ENCODE data around the gene SPATA45.
A peak's percentile ranks its signal among the peaks of the same experiment; 100 is the strongest.
"Not testable (repeated sequence)": the region's sequence is repeated elsewhere in the genome, so short reads cannot be mapped to it uniquely, and the experiment has no call there.

The SPATA45 gene

DNA sequence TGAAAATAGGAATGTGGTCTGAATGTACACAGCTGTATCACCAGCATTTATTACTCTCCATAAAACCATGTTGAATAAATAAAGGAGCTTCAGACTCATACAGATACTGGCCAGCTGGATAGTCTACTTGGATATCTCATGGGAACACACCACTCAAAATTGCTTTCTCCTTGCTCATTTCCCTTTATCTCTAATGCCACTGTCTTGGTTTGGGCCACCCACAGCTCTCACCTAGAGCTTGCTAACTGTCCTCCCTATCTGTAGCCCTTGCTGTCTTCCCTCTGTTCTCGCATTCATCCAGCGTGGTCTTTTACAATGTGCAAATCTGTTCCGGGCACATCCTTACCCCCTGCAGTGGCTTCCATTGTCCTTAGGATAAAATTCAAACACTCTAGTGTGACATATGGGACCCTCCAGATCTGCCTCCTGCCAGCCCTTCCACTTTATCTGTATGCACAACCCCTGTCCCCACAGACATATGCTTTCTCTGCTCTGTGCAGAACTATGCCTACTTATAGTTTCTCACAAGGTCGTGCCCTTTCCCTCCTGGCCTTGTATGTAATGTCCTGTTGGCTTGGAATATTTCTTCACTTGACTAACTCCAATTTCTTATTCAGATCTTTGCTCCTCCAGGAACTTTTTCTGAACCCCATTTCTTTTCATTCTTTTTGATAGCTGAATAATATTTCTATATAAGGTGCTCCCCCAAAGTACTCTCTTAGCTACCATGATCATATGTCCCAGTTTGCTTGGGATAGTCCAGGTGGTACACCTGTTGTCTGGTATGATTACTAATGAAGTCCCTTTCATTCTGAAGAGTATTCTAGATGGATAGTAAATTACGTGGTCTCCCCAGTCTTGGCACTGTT, 13.5 kb upstream of the SPATA45 start:
- H3K9ac ChIP-seq (ENCODE audit: low read depth, low read length) = no peak overlapping the region
- peak overlapping the region; percentile 59 for H3K27ac ChIP-seq (ENCODE audit: low read depth, low read length)

DNA sequence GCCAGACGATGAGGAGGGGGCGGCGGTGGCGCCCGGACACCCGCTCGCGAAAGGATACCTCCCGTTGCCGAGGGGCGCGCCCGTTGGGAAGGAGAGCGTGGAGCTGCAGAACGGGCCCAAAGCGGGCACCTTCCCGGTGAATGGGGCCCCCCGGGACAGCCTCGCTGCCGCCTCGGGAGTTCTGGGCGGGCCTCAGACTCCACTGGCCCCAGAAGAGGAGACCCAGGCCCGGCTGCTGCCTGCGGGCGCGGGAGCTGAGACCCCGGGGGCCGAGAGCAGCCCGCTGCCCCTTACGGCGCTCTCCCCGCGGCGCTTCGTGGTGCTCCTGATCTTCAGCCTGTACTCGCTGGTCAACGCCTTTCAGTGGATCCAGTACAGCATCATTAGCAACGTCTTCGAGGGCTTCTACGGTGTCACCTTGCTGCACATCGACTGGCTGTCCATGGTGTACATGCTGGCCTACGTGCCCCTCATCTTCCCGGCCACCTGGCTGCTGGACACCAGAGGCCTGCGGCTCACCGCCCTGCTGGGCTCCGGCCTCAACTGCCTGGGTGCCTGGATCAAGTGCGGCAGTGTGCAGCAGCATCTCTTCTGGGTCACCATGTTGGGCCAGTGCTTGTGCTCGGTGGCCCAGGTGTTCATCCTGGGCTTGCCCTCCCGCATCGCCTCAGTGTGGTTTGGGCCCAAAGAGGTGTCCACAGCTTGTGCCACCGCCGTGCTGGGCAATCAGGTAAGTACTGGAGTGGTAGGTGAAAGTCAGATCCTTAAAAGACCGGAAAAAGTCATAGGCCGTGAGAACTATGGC, 11.2 kb upstream of the SPATA45 start:
- Histone ChIP-seq H3K9ac (ENCODE audit: low read depth, low read length) (peak overlapping the region; percentile 68), H3K4me3 (ENCODE audit: low read depth, low read length) (peak overlapping the region; percentile 99), H3K9me3 (ENCODE audit: control insufficient read depth, insufficient read depth, low read length) (no peaks in the 10 kb centered on the region), H3K36me3 (ENCODE audit: control insufficient read depth, insufficient read depth, low read length) (peaks cover 42% of the 10 kb centered on the region), H3K27me3 (ENCODE audit: control insufficient read depth, insufficient read depth, low read length) (no peaks in the 10 kb centered on the region), H3K4me1 (ENCODE audit: control insufficient read depth, insufficient read depth, low read length) (peaks cover 29% of the 10 kb centered on the region), H3K27ac (ENCODE audit: low read depth, low read length) (peak overlapping the region; percentile 90)

More for the DNA sequence above, 13.5 kb upstream of the SPATA45 start:
- peaks cover 62% of the 10 kb centered on the region for H3K36me3 ChIP-seq (ENCODE audit: control insufficient read depth, insufficient read depth, low read length)
- H3K9me3 ChIP-seq (ENCODE audit: control insufficient read depth, insufficient read depth, low read length) = no peaks in the 10 kb centered on the region
- H3K4me3 ChIP-seq (ENCODE audit: low read depth, low read length) = peak overlapping the region; percentile 99
- no peaks in the 10 kb centered on the region for H3K27me3 ChIP-seq (ENCODE audit: control insufficient read depth, insufficient read depth, low read length)
- peaks cover 29% of the 10 kb centered on the region for H3K4me1 ChIP-seq (ENCODE audit: control insufficient read depth, insufficient read depth, low read length)

DNA sequence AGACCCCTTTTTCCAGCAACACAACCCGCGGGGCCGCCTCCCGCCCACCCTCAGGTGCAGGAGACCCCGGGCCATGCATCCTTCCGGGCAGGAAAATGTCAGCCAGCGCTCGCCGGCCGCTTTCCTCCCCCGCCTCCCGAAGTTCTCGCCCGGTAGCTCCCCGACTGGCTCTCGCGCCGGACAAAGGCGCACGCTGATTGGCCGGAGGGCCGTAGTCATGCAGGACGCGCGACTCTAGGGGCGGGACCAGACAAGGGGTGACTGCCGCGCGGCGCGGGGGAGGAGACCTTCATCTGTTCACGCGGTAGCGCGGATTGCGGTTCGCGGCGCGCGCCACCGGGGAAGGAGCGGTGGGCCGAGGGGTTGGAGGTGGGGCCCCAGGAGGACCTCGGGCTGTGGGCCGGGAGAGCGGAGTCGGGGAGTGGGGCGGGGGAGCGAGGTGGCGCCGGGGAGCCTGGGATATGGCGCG, 10.6 kb upstream of the SPATA45 start, which contains the start of gene FLVCR1:
TSS of gene FLVCR1 (plus strand) at position 284 of the 469 bp plus-strand sequence. CDS start at position 462, 178 bp downstream.
- no peaks in the 10 kb centered on the region for H3K9me3 ChIP-seq (ENCODE audit: control insufficient read depth, insufficient read depth, low read length)
- peaks cover 29% of the 10 kb centered on the region for H3K4me1 ChIP-seq (ENCODE audit: control insufficient read depth, insufficient read depth, low read length)
- H3K27ac ChIP-seq (ENCODE audit: low read depth, low read length) = peak within 1 kb of the TSS; percentile 90
- peak within 1 kb of the TSS; percentile 68 for H3K9ac ChIP-seq (ENCODE audit: low read depth, low read length)
- peak within 1 kb of the TSS; percentile 99 for H3K4me3 ChIP-seq (ENCODE audit: low read depth, low read length)
- no peaks in the 10 kb centered on the region for H3K27me3 ChIP-seq (ENCODE audit: control insufficient read depth, insufficient read depth, low read length)
- H3K36me3 ChIP-seq (ENCODE audit: control insufficient read depth, insufficient read depth, low read length) = peaks cover 41% of the 10 kb centered on the region

DNA sequence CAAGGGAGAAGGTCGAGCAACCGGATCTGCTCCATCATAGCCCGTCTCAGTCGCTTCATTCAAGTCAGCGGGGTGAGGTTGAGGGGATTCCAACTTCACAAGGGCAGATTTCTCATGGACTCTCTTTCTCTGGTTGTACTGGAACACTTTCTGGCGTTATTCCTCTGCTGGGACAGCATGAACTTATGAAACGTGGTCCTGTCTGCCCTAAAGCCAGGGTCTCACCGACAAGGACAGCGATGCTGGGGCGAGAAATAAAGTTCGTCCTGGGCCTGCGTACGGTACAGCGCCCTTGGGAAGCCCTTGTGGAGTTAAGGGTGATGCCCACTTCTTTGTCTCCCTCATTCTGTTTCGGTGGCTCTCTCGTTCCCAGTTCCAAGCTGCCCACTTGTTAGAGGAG, 9.3 kb upstream of the SPATA45 start:
- no peak overlapping the region; the same call in 1 of the 2 replicates for H3K9ac ChIP-seq (ENCODE audit: low read depth, low read length)
- H3K27ac ChIP-seq (ENCODE audit: low read depth, low read length) = peak overlapping the region; percentile 15
- H3K9me3 ChIP-seq (ENCODE audit: control insufficient read depth, insufficient read depth, low read length) = no peaks in the 10 kb centered on the region

DNA sequence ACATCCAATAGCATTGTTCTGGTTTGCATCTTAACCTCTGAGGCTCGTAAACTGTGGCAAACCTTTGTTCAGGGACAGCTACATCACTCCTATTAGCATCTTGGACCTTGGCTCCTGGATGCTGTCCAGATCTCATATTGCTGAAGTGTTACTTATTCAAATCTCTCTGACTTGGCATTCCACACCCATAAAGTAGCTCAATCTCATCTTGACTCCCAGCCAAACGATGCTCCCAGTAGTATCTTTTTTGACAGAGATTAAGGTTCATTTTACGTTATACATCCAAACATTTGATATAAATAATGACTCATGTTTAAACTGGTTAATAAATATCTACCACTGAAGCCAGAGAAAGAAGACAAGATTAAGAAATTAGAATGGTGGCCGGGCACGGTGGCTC, 6.2 kb upstream of the SPATA45 start:
- Histone ChIP-seq H3K9me3 (ENCODE audit: control insufficient read depth, insufficient read depth, low read length) (no peaks in the 10 kb centered on the region), H3K9ac (ENCODE audit: low read depth, low read length) (no peak overlapping the region), H3K36me3 (ENCODE audit: control insufficient read depth, insufficient read depth, low read length) (peaks cover 5% of the 10 kb centered on the region; the same call in 1 of the 2 replicates), H3K4me3 (ENCODE audit: low read depth, low read length) (no peak overlapping the region), H3K4me1 (ENCODE audit: control insufficient read depth, insufficient read depth, low read length) (peaks cover 19% of the 10 kb centered on the region), H3K27me3 (ENCODE audit: control insufficient read depth, insufficient read depth, low read length) (no peaks in the 10 kb centered on the region), H3K27ac (ENCODE audit: low read depth, low read length) (no peak overlapping the region)

More for the DNA sequence above, 9.3 kb upstream of the SPATA45 start:
- Histone ChIP-seq H3K27me3 (ENCODE audit: control insufficient read depth, insufficient read depth, low read length) (no peaks in the 10 kb centered on the region), H3K4me1 (ENCODE audit: control insufficient read depth, insufficient read depth, low read length) (peaks cover 21% of the 10 kb centered on the region), H3K36me3 (ENCODE audit: control insufficient read depth, insufficient read depth, low read length) (peaks cover 28% of the 10 kb centered on the region), H3K4me3 (ENCODE audit: low read depth, low read length) (peak overlapping the region; percentile 99)

DNA sequence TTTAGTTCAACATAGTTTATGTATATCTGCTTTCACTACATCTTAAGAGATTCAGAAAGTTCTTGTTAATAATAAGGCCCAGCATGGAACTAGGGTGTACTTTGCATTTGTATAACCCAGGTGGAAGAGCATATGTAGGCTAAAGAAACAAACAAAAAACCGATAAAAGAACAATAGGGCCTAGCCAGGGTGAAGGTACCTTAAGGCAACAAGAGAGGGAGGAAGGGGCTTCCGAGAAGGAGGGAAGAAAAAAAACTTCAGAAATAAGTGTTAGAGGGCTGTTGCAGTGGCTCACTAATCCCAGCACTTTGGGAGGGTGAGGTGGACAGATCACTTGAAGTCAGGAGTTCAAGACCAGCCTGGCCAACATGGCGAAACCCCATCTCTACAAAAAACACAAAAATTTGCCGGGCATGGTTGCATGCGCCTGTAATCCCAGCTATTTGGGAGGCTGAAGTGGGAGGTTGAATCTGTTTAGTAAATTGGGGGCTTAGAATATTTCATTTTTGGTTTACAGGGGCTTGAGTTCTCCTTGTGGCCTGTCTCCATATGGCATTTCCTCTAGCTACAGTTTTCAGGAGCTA, 4.7 kb upstream of the SPATA45 start:
- H3K9ac ChIP-seq (ENCODE audit: low read depth, low read length) = no peak overlapping the region
- H3K4me3 ChIP-seq (ENCODE audit: low read depth, low read length) = no peak overlapping the region
- no peaks in the 10 kb centered on the region for H3K27me3 ChIP-seq (ENCODE audit: control insufficient read depth, insufficient read depth, low read length)
- H3K4me1 ChIP-seq (ENCODE audit: control insufficient read depth, insufficient read depth, low read length) = peaks cover 19% of the 10 kb centered on the region
- H3K9me3 ChIP-seq (ENCODE audit: control insufficient read depth, insufficient read depth, low read length) = no peaks in the 10 kb centered on the region
- H3K36me3 ChIP-seq (ENCODE audit: control insufficient read depth, insufficient read depth, low read length) = peaks cover 5% of the 10 kb centered on the region; the same call in 1 of the 2 replicates
- no peak overlapping the region for H3K27ac ChIP-seq (ENCODE audit: low read depth, low read length)

DNA sequence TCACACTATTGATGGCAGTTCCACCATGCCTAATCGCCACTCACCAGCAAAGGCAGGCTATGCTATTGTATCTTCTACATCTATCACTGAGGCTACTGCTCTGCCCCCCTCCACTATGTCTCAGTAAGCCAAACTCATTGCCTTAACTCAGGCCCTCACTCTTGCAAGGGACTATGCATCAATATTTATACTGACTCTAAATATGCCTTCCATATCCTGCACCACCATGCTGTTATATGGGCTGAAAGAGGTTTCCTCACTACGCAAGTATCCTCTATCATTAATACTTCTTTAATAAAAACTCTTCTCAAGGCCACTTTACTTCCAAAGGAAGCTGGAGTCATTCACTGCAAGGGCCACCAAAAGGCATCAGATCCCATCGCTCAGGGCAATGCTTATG, 2.9 kb downstream of the SPATA45 start:
- H3K4me1 ChIP-seq (ENCODE audit: control insufficient read depth, insufficient read depth, low read length); H3K9ac ChIP-seq (ENCODE audit: low read depth, low read length); H3K9me3 ChIP-seq (ENCODE audit: control insufficient read depth, insufficient read depth, low read length); H3K36me3 ChIP-seq (ENCODE audit: control insufficient read depth, insufficient read depth, low read length); H3K27ac ChIP-seq (ENCODE audit: low read depth, low read length); H3K4me3 ChIP-seq (ENCODE audit: low read depth, low read length); H3K27me3 ChIP-seq (ENCODE audit: control insufficient read depth, insufficient read depth, low read length): not testable (repeated sequence)

DNA sequence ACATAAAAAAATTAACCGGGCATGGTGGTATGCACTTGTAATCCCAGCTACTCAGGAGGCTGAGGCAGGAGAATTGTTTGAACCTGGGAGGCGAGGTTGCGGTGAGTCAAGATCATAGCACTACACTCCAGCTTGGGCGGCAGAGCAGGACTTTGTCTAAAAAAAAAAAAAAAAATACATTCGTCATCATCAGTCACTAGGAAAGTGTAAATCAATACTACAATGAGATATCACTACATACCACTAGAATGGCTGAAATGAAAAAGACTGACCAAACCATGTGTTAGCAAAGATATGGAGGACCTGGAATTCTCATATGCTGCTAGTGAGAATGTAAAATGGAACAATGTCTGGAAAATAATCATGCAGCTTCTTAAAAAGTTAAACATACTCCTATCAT, 9.3 kb downstream of the SPATA45 start:
- no peak overlapping the region for H3K9ac ChIP-seq (ENCODE audit: low read depth, low read length)
- H3K27me3 ChIP-seq (ENCODE audit: control insufficient read depth, insufficient read depth, low read length) = no peaks in the 10 kb centered on the region
- no peaks in the 10 kb centered on the region for H3K9me3 ChIP-seq (ENCODE audit: control insufficient read depth, insufficient read depth, low read length)
- H3K4me1 ChIP-seq (ENCODE audit: control insufficient read depth, insufficient read depth, low read length) = no peaks in the 10 kb centered on the region
- H3K4me3 ChIP-seq (ENCODE audit: low read depth, low read length) = no peak overlapping the region
- no peaks in the 10 kb centered on the region for H3K36me3 ChIP-seq (ENCODE audit: control insufficient read depth, insufficient read depth, low read length)
- no peak overlapping the region for H3K27ac ChIP-seq (ENCODE audit: low read depth, low read length)

DNA sequence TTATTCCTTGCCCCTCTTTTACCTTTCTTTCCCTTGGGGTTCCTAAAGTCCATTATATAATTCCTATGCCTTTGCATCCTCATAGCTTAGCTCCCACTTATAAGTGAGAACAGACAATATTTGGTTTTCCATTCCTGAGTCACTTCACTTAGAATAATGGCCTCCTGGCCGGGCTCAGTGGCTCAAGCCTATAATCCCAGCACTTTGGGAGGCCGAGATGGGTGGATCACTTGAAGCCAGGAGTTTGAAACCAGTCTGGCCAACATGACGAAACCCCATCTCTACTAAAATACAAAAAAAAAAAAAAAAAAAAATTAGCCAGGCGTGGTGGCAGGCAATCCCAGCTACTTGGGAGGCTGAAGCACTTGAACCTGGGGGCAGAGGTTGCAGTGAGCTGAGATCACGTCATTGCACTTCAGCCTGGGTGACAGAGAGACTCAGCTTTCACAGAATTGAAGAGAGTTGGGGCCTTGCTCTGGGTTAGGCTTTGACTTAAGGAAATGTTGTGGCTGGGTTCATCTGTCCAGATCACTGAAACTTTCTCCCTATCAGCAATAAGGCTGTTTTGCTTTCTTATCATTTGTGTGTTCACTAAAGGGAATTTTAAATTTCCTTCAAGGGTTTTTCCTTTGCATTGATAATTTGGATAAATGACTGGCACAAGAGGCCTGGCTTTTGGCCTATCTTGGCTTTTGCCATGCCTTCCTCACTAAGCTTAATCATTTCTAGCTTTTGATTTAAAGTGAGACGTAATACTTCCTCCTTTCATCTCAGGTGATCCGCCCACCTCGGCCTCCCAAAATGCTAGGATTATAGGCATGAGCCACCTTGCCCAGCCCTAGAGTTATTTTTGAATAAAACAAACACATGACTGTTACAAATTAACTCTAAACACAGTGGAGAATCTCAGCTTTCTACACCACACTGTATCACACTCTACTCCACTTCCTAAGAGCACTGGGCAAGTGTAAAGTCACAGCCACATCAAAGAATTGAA, 13.9 kb downstream of the SPATA45 start:
- H3K9me3 ChIP-seq (ENCODE audit: control insufficient read depth, insufficient read depth, low read length); H3K4me3 ChIP-seq (ENCODE audit: low read depth, low read length); H3K9ac ChIP-seq (ENCODE audit: low read depth, low read length); H3K27ac ChIP-seq (ENCODE audit: low read depth, low read length); H3K36me3 ChIP-seq (ENCODE audit: control insufficient read depth, insufficient read depth, low read length); H3K4me1 ChIP-seq (ENCODE audit: control insufficient read depth, insufficient read depth, low read length); H3K27me3 ChIP-seq (ENCODE audit: control insufficient read depth, insufficient read depth, low read length): not testable (repeated sequence)

DNA sequence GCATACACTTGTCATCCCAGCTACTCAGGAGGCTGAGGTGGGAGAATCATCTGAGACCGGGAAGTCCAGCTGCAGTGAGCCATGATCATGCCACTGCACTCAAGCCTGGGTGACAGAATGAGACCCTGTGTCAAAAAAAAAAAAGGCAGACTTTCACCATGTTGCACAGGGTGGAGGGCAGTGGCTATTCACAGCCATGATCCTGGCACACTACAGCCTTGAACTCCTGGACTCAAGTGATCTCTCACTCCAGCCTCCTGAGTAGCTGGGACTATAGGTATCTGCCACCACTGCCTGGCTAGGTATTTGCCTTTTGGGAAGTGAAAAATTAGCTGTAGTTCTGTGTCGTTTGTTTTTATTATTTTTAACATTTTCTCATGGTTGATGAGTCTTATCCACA, 19.1 kb downstream of the SPATA45 start:
- Histone ChIP-seq H3K4me1 (ENCODE audit: control insufficient read depth, insufficient read depth, low read length) (no peaks in the 10 kb centered on the region), H3K9me3 (ENCODE audit: control insufficient read depth, insufficient read depth, low read length) (peaks cover 16% of the 10 kb centered on the region), H3K27ac (ENCODE audit: low read depth, low read length) (no peak overlapping the region)

More for the DNA sequence above, 19.1 kb downstream of the SPATA45 start:
- Histone ChIP-seq H3K4me3 (ENCODE audit: low read depth, low read length) (no peak overlapping the region), H3K27me3 (ENCODE audit: control insufficient read depth, insufficient read depth, low read length) (no peaks in the 10 kb centered on the region), H3K9ac (ENCODE audit: low read depth, low read length) (no peak overlapping the region), H3K36me3 (ENCODE audit: control insufficient read depth, insufficient read depth, low read length) (no peaks in the 10 kb centered on the region)

Measured in HUES48 (cell line).